ENCODE data around the gene CAPN3. TPM values are rescaled to one million over a fixed set of nuclear protein-coding genes. Genes with fewer than 3 reads are reported as not detected.

Gene CAPN3
- total RNA-seq, 1 donor from 2014 or later = 1.8 TPM

DNA sequence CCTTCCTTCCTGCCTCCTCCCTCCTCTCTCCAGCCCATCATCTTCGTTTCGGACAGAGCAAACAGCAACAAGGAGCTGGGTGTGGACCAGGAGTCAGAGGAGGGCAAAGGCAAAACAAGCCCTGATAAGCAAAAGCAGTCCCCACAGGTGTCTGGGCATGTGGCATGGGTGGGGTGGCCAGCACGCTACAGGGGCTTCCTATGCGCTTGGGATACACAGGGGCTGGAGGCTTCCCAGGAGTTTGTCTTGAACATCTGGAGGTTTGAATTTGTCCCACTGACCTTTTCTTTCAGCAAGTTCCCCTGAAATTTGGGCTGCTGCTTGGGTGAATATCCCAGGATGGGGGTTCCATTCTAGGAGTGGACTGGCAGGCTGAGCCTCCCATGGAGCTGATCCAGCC is 48.9 kb downstream of the CAPN3 start:
- Mint-ChIP-seq H3K36me3 (ENCODE audit: low read depth) (peaks cover 4% of the 10 kb centered on the region), H3K4me3 (ENCODE audit: low read depth) (no peak overlapping the region), H3K27ac (no peak overlapping the region), H3K27me3 (ENCODE audit: low read depth) (no peaks in the 10 kb centered on the region), H3K9me3 (no peaks in the 10 kb centered on the region), H3K4me1 (ENCODE audit: low read depth) (no peaks in the 10 kb centered on the region)
- DNase-seq (ENCODE audit: low spot score) = no peak
- intact Hi-C loops (cut with micrococcal nuclease) = no loop called here

DNA sequence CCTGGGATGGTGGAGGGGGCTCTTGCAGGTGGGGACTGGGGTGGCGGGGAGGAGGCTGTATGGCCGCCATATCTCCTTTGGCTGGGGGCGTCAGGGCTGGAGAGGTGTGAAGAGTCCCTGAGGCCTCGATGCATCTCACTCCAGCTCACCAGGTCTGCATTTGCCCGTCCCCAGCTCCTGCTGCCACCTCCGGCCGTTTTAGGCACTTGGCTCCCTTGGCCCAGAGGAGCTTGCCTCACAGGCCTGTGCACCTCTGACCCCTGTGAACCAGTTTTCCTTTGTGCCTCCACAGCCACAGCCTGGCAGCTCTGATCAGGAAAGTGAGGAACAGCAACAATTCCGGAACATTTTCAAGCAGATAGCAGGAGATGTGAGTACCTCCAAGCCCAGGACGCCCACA is 49.7 kb downstream of the CAPN3 start:
- no peak for DNase-seq (ENCODE audit: low spot score)
- intact Hi-C loops (cut with micrococcal nuclease) = no loop called here
- Mint-ChIP-seq H3K4me1 (ENCODE audit: low read depth) (no peaks in the 10 kb centered on the region), H3K36me3 (ENCODE audit: low read depth) (peaks cover 4% of the 10 kb centered on the region), H3K9me3 (no peaks in the 10 kb centered on the region), H3K27ac (no peak overlapping the region), H3K27me3 (ENCODE audit: low read depth) (no peaks in the 10 kb centered on the region), H3K4me3 (ENCODE audit: low read depth) (no peak overlapping the region)

DNA sequence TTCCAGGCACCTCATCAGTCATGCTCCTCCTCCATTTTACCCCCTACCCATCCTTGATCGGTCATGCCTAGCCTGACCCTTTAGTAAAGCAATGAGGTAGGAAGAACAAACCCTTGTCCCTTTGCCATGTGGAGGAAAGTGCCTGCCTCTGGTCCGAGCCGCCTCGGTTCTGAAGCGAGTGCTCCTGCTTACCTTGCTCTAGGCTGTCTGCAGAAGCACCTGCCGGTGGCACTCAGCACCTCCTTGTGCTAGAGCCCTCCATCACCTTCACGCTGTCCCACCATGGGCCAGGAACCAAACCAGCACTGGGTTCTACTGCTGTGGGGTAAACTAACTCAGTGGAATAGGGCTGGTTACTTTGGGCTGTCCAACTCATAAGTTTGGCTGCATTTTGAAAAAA is 52.6 kb downstream of the CAPN3 start:
- peaks cover 23% of the 10 kb centered on the region for H3K36me3 Mint-ChIP-seq (ENCODE audit: low read depth)
- intact Hi-C loops (cut with micrococcal nuclease) = no loop called here
- H3K27me3 Mint-ChIP-seq (ENCODE audit: low read depth) = no peaks in the 10 kb centered on the region

DNA sequence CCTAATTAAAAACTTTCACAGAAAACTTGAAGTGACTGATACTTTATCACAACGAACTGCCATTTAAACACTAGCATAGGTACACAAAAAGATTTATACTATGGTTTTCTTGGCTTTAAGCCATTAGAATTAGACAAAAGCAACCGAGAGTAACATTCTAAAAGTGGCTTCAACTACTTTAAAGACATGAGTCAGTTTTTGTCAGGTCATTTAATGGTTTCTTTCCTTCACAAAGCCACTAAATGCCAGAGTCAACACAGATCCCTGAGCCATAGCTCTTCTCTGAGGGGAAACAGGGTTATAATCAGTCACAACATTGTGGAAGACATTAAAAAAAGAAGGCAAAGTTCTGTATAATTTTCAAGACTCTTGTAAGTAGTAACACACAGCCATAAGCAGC is 54.6 kb downstream of the CAPN3 start:
- no peaks in the 10 kb centered on the region for H3K27me3 Mint-ChIP-seq (ENCODE audit: low read depth)
- no peaks in the 10 kb centered on the region for H3K9me3 Mint-ChIP-seq
- no peak overlapping the region for H3K4me3 Mint-ChIP-seq (ENCODE audit: low read depth)
- H3K4me1 Mint-ChIP-seq (ENCODE audit: low read depth) = no peaks in the 10 kb centered on the region
- H3K36me3 Mint-ChIP-seq (ENCODE audit: low read depth) = peaks cover 36% of the 10 kb centered on the region
- no peak for DNase-seq (ENCODE audit: low spot score)
- intact Hi-C loops (cut with micrococcal nuclease) = no loop called here
- H3K27ac Mint-ChIP-seq = no peak overlapping the region

More for the DNA sequence above, 52.6 kb downstream of the CAPN3 start:
- no peaks in the 10 kb centered on the region for H3K4me1 Mint-ChIP-seq (ENCODE audit: low read depth)
- H3K4me3 Mint-ChIP-seq (ENCODE audit: low read depth) = no peak overlapping the region
- no peak overlapping the region for H3K27ac Mint-ChIP-seq
- H3K9me3 Mint-ChIP-seq = no peaks in the 10 kb centered on the region
- no peak for DNase-seq (ENCODE audit: low spot score)

DNA sequence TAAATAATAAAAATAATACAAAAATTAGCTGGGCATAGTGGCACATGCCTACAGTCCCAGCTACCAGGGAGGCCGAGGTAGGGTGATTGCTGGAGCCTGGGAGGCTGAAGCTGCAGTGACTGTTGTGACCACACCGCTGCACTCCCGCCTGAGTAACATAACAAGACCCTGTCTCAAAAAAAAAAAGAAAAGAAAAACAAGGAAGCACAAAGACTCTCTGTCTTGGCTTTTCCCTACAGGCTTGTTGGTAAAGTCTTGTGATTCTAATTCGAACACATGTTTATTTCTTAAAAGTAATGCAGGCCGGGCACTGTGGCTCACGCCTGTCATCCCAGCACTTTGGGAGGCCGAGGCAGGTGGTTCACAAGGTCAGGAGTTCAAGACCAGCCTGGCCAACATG is 60.1 kb downstream of the CAPN3 start:
- no peak for DNase-seq (ENCODE audit: low spot score)
- no peak overlapping the region for H3K4me3 Mint-ChIP-seq (ENCODE audit: low read depth)
- no peaks in the 10 kb centered on the region for H3K9me3 Mint-ChIP-seq
- H3K4me1 Mint-ChIP-seq (ENCODE audit: low read depth) = no peaks in the 10 kb centered on the region
- no peak overlapping the region for H3K27ac Mint-ChIP-seq
- no peaks in the 10 kb centered on the region for H3K27me3 Mint-ChIP-seq (ENCODE audit: low read depth)
- intact Hi-C loops (cut with micrococcal nuclease) = no loop called here
- H3K36me3 Mint-ChIP-seq (ENCODE audit: low read depth) = peaks cover 62% of the 10 kb centered on the region

DNA sequence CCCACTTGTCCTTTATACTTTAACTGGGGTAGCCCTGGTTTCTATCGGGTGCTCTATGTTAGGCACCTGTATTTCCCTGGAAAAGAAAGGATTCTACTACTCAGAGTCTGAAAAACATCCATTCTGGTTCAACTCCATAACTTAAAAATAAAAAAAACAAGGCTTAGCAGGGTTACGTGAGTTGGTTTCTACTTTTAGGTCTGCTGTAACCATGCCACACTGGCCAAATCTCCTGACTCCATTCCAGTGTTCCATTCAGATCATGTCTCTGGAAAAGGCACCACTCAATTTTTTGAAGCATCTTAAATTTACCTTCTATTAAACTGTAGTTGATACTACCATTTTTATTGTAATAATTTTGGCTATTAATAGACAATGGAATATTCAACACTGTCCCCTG is 62.1 kb downstream of the CAPN3 start:
- intact Hi-C loops (cut with micrococcal nuclease) = no loop called here
- Mint-ChIP-seq H3K4me3 (ENCODE audit: low read depth) (no peak overlapping the region), H3K4me1 (ENCODE audit: low read depth) (no peaks in the 10 kb centered on the region), H3K36me3 (ENCODE audit: low read depth) (peaks cover 65% of the 10 kb centered on the region), H3K27ac (no peak overlapping the region), H3K9me3 (no peaks in the 10 kb centered on the region), H3K27me3 (ENCODE audit: low read depth) (no peaks in the 10 kb centered on the region)
- DNase-seq (ENCODE audit: low spot score) = no peak

DNA sequence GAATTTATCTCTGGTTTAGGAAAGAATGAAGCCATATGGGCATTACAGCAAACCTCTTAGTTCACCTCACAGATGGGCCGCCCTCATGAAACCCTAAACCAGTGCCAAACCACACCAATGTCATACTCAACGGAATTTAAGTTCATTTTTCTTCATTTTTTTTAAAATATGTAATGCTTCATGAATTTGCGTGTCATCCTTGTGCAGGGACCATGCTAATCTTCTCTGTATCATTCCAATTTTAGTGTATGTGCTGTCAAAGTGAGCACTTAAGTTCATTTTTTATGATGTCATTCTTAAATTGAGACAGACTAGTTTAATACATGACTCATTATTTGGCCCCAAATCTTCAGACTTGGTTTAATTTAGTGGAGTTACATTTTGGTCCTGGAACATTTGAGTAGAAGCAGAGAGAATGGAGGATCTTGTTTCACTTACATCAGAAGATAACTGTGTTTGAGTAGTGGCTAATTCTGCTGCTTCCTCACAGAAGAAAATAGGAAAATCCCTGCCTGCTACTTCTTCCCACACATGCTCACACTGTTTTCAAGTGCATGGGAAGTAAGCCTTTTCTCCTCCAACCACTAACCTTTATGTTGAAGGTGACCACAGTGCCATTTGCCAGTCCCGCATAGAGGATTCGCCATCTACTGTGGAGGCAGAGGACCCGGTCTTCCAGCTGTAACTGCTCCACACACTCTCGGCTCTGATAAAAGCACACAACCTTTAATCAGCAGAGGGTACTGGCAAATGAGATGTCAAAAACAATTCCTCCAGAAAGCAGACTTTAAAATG is 68.3 kb downstream of the CAPN3 start:
- Mint-ChIP-seq H3K4me3 (ENCODE audit: low read depth) (no peak overlapping the region), H3K27me3 (ENCODE audit: low read depth) (no peaks in the 10 kb centered on the region), H3K9me3 (no peaks in the 10 kb centered on the region), H3K36me3 (ENCODE audit: low read depth) (peaks cover 68% of the 10 kb centered on the region), H3K27ac (peak overlapping the region; percentile 70), H3K4me1 (ENCODE audit: low read depth) (peaks cover 6% of the 10 kb centered on the region)
- DNase-seq (ENCODE audit: low spot score) = no peak
- intact Hi-C loops (cut with micrococcal nuclease) = no loop called here

DNA sequence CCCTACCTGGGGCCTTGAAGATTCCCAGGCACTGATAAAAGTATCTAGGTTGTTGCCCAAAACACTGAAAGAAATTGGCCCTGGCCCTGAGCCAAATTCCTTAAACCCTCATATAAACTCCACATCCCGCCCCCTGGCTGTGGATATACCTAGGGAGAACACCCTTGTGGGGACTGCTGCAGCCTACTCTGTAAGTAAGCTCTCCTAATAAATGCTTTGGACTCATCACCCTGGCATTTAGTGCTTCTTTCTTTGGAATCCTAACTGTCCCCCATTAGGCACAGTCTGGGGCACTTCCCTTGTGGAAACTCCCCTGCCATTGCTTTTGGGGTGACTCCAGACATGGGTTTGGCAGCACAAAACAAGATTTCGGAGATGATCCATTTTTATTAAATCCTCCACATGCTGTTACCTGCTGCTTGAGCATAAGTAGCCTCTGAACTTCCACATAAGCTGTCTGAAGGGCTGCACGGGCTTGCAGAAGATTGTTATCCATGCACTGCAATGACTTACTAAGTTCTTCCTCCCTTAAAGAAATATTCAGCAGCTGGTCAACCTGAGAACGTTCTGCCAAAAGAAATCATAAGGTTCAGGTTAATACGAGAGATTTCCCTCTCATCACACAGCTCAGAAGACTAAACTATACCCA is 85.2 kb downstream of the CAPN3 start:
- Mint-ChIP-seq H3K4me3 (ENCODE audit: low read depth) (no peak overlapping the region), H3K27ac (no peak overlapping the region), H3K4me1 (ENCODE audit: low read depth) (no peaks in the 10 kb centered on the region), H3K27me3 (ENCODE audit: low read depth) (no peaks in the 10 kb centered on the region), H3K9me3 (no peaks in the 10 kb centered on the region), H3K36me3 (ENCODE audit: low read depth) (peaks cover 48% of the 10 kb centered on the region)
- intact Hi-C loops (cut with micrococcal nuclease) = no loop called here
- no peak for DNase-seq (ENCODE audit: low spot score)

DNA sequence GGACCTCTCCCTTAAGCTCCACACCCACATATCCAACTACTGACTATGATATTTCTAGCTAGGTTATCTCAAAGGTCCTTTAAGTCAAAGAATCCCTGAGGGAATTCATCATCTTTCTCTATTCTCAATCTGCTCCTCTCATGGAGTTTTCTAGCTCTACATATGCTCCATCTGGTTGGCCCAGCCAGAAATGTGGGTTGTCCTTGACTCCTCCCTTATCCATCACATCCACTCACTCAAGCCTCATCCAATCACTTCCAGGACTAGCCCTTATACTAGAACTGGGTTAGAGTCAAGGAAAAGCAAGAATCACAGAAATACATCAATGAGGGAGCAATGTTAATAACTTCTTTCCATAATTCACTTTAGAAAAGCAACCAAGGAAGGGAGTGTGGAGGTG is 86.2 kb downstream of the CAPN3 start:
- Mint-ChIP-seq H3K27me3 (ENCODE audit: low read depth) (no peaks in the 10 kb centered on the region), H3K9me3 (no peaks in the 10 kb centered on the region), H3K4me3 (ENCODE audit: low read depth) (no peak overlapping the region), H3K27ac (no peak overlapping the region), H3K4me1 (ENCODE audit: low read depth) (no peaks in the 10 kb centered on the region), H3K36me3 (ENCODE audit: low read depth) (peaks cover 52% of the 10 kb centered on the region)
- DNase-seq (ENCODE audit: low spot score) = no peak
- intact Hi-C loops (cut with micrococcal nuclease) = no loop called here

DNA sequence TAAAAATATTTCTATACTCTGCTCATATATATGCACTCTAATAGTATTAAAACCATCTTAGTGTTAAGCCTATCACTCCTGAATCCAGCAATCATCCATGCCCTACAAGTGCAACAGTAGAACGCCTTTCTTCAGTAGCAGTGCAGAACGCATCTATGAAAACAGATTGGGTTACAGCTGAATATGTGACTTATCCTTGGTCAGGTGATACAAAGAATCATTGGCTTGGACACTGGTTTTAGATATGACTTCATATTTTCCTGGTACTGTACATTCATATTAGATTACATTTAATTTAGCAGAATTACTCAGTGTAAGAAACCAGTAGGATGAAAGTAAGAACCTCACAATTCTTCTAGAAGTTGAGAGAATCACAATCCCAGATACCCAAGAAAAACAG is 88.3 kb downstream of the CAPN3 start:
- Mint-ChIP-seq H3K4me3 (ENCODE audit: low read depth) (no peak overlapping the region), H3K36me3 (ENCODE audit: low read depth) (peaks cover 61% of the 10 kb centered on the region), H3K27ac (no peak overlapping the region), H3K27me3 (ENCODE audit: low read depth) (no peaks in the 10 kb centered on the region), H3K4me1 (ENCODE audit: low read depth) (no peaks in the 10 kb centered on the region), H3K9me3 (no peaks in the 10 kb centered on the region)
- intact Hi-C loops (cut with micrococcal nuclease) = no loop called here
- DNase-seq (ENCODE audit: low spot score) = no peak

DNA sequence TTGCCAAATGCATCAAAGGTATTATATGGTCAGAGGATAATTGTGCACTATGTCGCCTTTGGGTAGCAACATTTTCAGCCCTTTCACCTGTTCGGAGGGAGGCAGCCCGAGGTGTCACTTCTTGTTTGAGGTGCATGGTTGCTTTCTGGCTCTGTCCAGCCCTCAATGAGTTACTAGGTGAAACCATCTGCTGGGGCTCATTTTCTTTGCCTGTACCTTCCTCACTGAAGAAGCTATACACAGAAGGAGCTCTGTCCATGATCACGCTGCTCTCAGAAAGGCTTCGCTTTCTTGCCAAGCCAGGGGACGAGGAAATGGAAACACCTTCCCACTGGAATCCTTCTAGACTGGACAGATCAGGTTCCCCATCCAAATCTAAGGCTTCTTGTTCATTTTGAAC is 89.0 kb downstream of the CAPN3 start:
- no peak for DNase-seq (ENCODE audit: low spot score)
- Mint-ChIP-seq H3K27ac (no peak overlapping the region), H3K4me1 (ENCODE audit: low read depth) (no peaks in the 10 kb centered on the region), H3K27me3 (ENCODE audit: low read depth) (no peaks in the 10 kb centered on the region), H3K36me3 (ENCODE audit: low read depth) (peaks cover 61% of the 10 kb centered on the region), H3K4me3 (ENCODE audit: low read depth) (no peak overlapping the region), H3K9me3 (no peaks in the 10 kb centered on the region)
- intact Hi-C loops (cut with micrococcal nuclease) = no loop called here

DNA sequence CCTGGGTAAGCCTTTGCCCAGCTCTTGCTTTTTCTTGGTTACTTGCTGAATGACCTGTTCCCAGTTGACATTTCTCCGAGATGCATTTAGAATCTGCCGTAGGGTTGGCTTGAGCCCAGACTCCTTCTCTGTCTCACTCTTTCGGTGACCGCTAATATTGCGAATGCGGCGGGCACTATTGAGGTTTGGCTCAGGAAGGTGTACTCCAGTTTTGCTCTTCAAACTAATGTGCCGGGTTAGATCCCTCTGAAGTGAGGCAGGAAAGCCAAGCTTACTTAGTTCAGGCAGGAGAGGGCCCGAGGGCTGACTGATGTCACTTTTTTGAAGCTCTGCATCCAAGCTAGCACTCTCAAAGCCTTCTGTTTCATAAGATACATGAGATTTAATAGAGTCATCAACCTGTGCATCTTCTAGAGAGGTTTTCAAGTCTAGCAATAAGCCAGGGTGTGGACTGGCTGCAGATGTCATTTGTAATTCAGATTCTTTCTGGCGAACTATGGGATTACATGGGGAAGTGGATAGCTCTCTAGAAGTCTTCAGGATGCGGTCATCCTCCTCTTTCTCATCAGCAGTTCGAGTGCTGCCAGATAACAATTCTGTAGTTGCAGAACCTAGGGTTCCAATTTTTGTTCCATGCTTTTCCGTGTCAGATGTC is 90.6 kb downstream of the CAPN3 start:
- intact Hi-C loops (cut with micrococcal nuclease) = no loop called here
- no peak for DNase-seq (ENCODE audit: low spot score)
- H3K36me3 Mint-ChIP-seq (ENCODE audit: low read depth) = peaks cover 55% of the 10 kb centered on the region
- no peaks in the 10 kb centered on the region for H3K27me3 Mint-ChIP-seq (ENCODE audit: low read depth)
- H3K27ac Mint-ChIP-seq = no peak overlapping the region
- H3K9me3 Mint-ChIP-seq = no peaks in the 10 kb centered on the region
- H3K4me3 Mint-ChIP-seq (ENCODE audit: low read depth) = no peak overlapping the region
- no peaks in the 10 kb centered on the region for H3K4me1 Mint-ChIP-seq (ENCODE audit: low read depth)

DNA sequence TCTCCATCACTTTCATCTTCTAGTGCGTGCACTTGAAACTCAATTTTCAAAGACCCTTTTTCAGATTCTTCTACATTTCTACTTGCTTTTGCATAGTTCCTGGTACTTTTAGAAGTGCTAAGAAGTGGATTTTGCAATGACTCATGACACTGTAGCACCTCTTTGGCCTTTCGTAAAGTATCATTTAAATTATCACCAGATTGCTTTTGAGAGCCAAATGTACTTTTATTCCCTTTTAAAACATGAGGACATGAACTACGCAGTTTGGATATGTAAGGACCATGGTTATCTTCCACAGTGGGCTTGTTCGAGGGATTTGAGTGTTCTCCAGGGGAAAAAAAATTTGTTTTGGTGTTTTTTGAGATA is 91.1 kb downstream of the CAPN3 start:
- no peak for DNase-seq (ENCODE audit: low spot score)
- Mint-ChIP-seq H3K36me3 (ENCODE audit: low read depth) (peaks cover 50% of the 10 kb centered on the region), H3K27ac (no peak overlapping the region), H3K27me3 (ENCODE audit: low read depth) (no peaks in the 10 kb centered on the region), H3K4me3 (ENCODE audit: low read depth) (no peak overlapping the region), H3K9me3 (no peaks in the 10 kb centered on the region), H3K4me1 (ENCODE audit: low read depth) (no peaks in the 10 kb centered on the region)
- intact Hi-C loops (cut with micrococcal nuclease) = no loop called here

Data from activated T-helper 2 cell treated with anti-CD3 and anti-CD28 coated beads, Interferon-gamma antibody, Interleukin-2, Interleukin-4, amounts not matched to agents 10 μg/mL and 5 μg/mL and 100 μg/mL, durations not matched to agents 14 hours and 24 hours and 36 hours (primary cell).